GM23338 (cell line): ENCODE measurements around the gene ADGRB3. TPM values are rescaled to one million over a fixed set of nuclear protein-coding genes. Genes with fewer than 3 reads are reported as not detected.

ENCODE experiments used
- ATAC-seq: fragments of 200-7000 bp; cut with Tn5 transposase; 3 replicates; pipeline ENCODE4 v1.9.1; 2020
- DNase-seq: peaks from one replicate; pipeline ENCODE4 v3.0.0-alpha.2; 2015; ENCODE audit warnings: low spot score
- H2AFZ ChIP-seq: fragments of 200-600 bp; sonication (generic); 2 replicates; pipeline ENCODE4 v1.8.0; 2016; ENCODE audit warnings: antibody characterized with exemption, mild to moderate bottlenecking, moderate library complexity
- H3F3A ChIP-seq: fragments of 200-600 bp; sonication (generic); replicated peaks from 2 replicates; pipeline ENCODE4 v1.8.0; 2017; ENCODE audit warnings: antibody characterized with exemption, mixed run types, low read depth
- H3K27ac ChIP-seq: fragments of 200-600 bp; sonication (generic); 2 replicates; pipeline ENCODE4 v1.6.1; 2016; ENCODE audit warnings: low read depth
- H3K27me3 ChIP-seq: fragments of 200-600 bp; sonication (generic); 2 replicates; pipeline ENCODE4 v1.8.0; 2016; ENCODE audit warnings: mild to moderate bottlenecking, mixed run types, moderate library complexity; ENCODE audit not compliant: insufficient read depth
- H3K36me3 ChIP-seq: fragments of 200-600 bp; sonication (generic); 2 replicates; pipeline ENCODE4 v1.8.0; 2016; ENCODE audit warnings: mild to moderate bottlenecking; ENCODE audit not compliant: insufficient read depth
- H3K4me1 ChIP-seq: fragments of 200-600 bp; sonication (generic); 2 replicates; pipeline ENCODE4 v1.8.0; 2016; ENCODE audit warnings: mild to moderate bottlenecking, moderate library complexity; ENCODE audit not compliant: insufficient read depth
- H3K4me2 ChIP-seq: fragments of 200-600 bp; sonication (generic); 2 replicates; pipeline ENCODE4 v1.7.1; 2017; ENCODE audit warnings: mixed run types
- H3K4me3 ChIP-seq: fragments of 200-600 bp; sonication (generic); 2 replicates; pipeline ENCODE4 v1.6.1; 2016; ENCODE audit warnings: mixed run types
- H3K79me2 ChIP-seq: fragments of 200-600 bp; sonication (generic); replicated peaks from 2 replicates; pipeline ENCODE4 v1.8.0; 2017; ENCODE audit warnings: mild to moderate bottlenecking; ENCODE audit not compliant: insufficient read depth
- H3K9me2 ChIP-seq: fragments of 200-600 bp; sonication (generic); 2 replicates; pipeline ENCODE4 v1.8.0; 2017; ENCODE audit not compliant: insufficient read depth
- H4K20me1 ChIP-seq: fragments of 200-600 bp; sonication (generic); replicated peaks from 2 replicates; pipeline ENCODE4 v1.8.0; 2017; ENCODE audit warnings: mild to moderate bottlenecking; ENCODE audit not compliant: insufficient read depth
- H3K27ac Mint-ChIP-seq: 2 replicates; pipeline ENCODE4 v1.8.0; 2020; ENCODE audit warnings: inconsistent platforms, mild to moderate bottlenecking, moderate library complexity, mixed read lengths
- H3K27me3 Mint-ChIP-seq: 3 replicates; pipeline ENCODE4 v1.8.0; 2022; ENCODE audit warnings: low read depth, mild to moderate bottlenecking, moderate library complexity, mixed read lengths, inconsistent platforms; ENCODE audit not compliant: insufficient read depth, poor library complexity
- H3K36me3 Mint-ChIP-seq: 3 replicates; pipeline ENCODE4 v1.8.0; 2021; ENCODE audit warnings: low read depth, mild to moderate bottlenecking, inconsistent platforms, moderate library complexity, mixed read lengths
- H3K4me1 Mint-ChIP-seq: 3 replicates; pipeline ENCODE4 v1.8.0; 2020; ENCODE audit warnings: mild to moderate bottlenecking, inconsistent platforms, mixed read lengths
- H3K4me3 Mint-ChIP-seq: 3 replicates; pipeline ENCODE4 v1.8.0; 2021; ENCODE audit warnings: moderate library complexity, mild to moderate bottlenecking, inconsistent platforms, mixed read lengths
- H3K9me3 Mint-ChIP-seq: 3 replicates; pipeline ENCODE4 v1.8.0; 2020; ENCODE audit warnings: moderate library complexity, mild to moderate bottlenecking, inconsistent platforms, mixed read lengths
- CREB1 ChIP-seq: fragments of 250-450 bp; sonication (Bioruptor Pico); IDR thresholded peaks from 2 replicates; pipeline ENCODE4 v1.5.0; 2020; ENCODE audit warnings: low read depth, mild to moderate bottlenecking, moderate library complexity
- CTCF ChIP-seq, 2 experiments: fragments of 200-600 bp in 1 of 2; sonication (generic) in 1 of 2; conservative IDR thresholded peaks; 2 replicates each; pipeline versions ENCODE4 v1.5.1 to v1.6.1; 2016 to 2017; ENCODE audit warnings: antibody characterized with exemption in 2 of 2, low read depth in 2 of 2, mild to moderate bottlenecking in 2 of 2, moderate library complexity in 1 of 2
- ETS1 ChIP-seq: IDR thresholded peaks from 2 replicates; pipeline ENCODE4 v1.6.1; 2016; ENCODE audit warnings: antibody characterized with exemption
- EZH2 ChIP-seq: fragments of 200-600 bp; sonication (generic); IDR thresholded peaks from one replicate; pipeline ENCODE4 v1.8.0; 2017; ENCODE audit warnings: antibody characterized with exemption, mild to moderate bottlenecking, low read depth; ENCODE audit not compliant: unreplicated experiment
- EZH2phosphoT487 ChIP-seq: fragments of 200-600 bp; sonication (generic); IDR thresholded peaks from one replicate; pipeline ENCODE4 v1.8.1; 2018; ENCODE audit warnings: antibody characterized with exemption; ENCODE audit not compliant: unreplicated experiment
- JUNB ChIP-seq: IDR thresholded peaks from one replicate; pipeline ENCODE4 v1.6.1; 2016; ENCODE audit warnings: antibody characterized with exemption; ENCODE audit not compliant: unreplicated experiment
- NANOG ChIP-seq: IDR thresholded peaks from 2 replicates; pipeline ENCODE4 v1.6.1; 2016; ENCODE audit warnings: antibody characterized with exemption, borderline replicate concordance
- POLR2AphosphoS5 ChIP-seq: IDR thresholded peaks from 2 replicates; pipeline ENCODE4 v1.6.1; 2016; ENCODE audit warnings: antibody characterized with exemption, low read depth
- STAT1 ChIP-seq: IDR thresholded peaks from one replicate; pipeline ENCODE4 v1.6.1; 2016; ENCODE audit warnings: antibody characterized with exemption; ENCODE audit not compliant: unreplicated experiment
- ZNF114 ChIP-seq: fragments of 250-450 bp; sonication (Bioruptor Pico); IDR thresholded peaks from 2 replicates; pipeline ENCODE4 v1.5.0; 2020; ENCODE audit warnings: mild to moderate bottlenecking, moderate library complexity
- ZNF331 ChIP-seq: fragments of 250-450 bp; sonication (Bioruptor Pico); IDR thresholded peaks from 2 replicates; pipeline ENCODE4 v1.5.0; 2020; ENCODE audit warnings: low read depth, mild to moderate bottlenecking, moderate library complexity
- ZNF462 ChIP-seq: fragments of 250-450 bp; sonication (Bioruptor Pico); IDR thresholded peaks from 2 replicates; pipeline ENCODE4 v1.5.0; 2020; ENCODE audit warnings: mild to moderate bottlenecking, moderate library complexity
- polyA plus RNA-seq: library from polyadenylated mRNA; unstranded; fragments of >200 nt; fragmentation: Nextera tagmentation; extraction: Ambion mirVana; gene quantifications from 2 replicates; pipeline ENCODE4 v1.2.1, GENCODE V29; 2016
- total RNA-seq: library from RNA; depleted of rRNA; stranded (reverse); fragments of >200 nt; shearing (Covaris generic); gene quantifications from 2 replicates; pipeline ENCODE4 v1.2.3, GENCODE V29; 2014
- TF ChIP-seq, protein P1 (sequence below): IDR thresholded peaks from one replicate; pipeline ENCODE4 v1.6.1; 2018; ENCODE audit warnings: antibody characterized with exemption; ENCODE audit not compliant: unreplicated experiment

The ADGRB3 gene
- total and polyA plus RNA-seq, 2 experiments from 2014 or later = 0.92 to 4.0 TPM

DNA sequence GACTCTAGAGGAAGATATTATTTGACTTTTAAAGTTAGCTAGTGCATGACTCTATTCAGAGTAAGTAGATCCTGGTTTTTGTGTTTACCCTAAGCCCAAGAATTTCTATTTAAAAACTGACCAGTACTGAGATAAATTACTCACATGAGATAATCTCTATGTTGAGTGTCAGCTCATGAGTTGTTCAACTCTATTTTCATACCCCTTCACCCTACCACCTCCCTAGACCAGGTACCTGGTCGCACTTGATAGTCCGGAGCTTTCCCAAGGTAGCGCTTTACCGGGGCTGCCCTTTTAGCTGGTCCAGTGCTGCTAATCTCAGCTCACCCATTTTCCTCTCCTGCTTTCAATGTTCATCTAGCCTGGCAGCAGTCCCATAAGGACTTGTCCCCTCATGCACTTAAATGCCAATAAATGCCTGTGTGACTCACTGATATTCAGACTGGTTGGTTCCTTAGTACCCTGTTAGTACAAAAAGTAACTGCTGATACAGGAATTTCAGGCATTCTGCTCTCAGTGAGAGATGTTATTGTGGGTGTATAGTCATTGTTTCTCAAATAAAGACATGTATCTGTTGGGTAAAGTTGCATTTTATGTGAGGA, 503.9 kb downstream of the ADGRB3 start:
- TF ChIP-seq ETS1 = no peak
- TF ChIP-seq CREB1 (CRISPR knock-in tag) = no peak
- no peak for TF ChIP-seq STAT1
- TF ChIP-seq, protein P1, sequence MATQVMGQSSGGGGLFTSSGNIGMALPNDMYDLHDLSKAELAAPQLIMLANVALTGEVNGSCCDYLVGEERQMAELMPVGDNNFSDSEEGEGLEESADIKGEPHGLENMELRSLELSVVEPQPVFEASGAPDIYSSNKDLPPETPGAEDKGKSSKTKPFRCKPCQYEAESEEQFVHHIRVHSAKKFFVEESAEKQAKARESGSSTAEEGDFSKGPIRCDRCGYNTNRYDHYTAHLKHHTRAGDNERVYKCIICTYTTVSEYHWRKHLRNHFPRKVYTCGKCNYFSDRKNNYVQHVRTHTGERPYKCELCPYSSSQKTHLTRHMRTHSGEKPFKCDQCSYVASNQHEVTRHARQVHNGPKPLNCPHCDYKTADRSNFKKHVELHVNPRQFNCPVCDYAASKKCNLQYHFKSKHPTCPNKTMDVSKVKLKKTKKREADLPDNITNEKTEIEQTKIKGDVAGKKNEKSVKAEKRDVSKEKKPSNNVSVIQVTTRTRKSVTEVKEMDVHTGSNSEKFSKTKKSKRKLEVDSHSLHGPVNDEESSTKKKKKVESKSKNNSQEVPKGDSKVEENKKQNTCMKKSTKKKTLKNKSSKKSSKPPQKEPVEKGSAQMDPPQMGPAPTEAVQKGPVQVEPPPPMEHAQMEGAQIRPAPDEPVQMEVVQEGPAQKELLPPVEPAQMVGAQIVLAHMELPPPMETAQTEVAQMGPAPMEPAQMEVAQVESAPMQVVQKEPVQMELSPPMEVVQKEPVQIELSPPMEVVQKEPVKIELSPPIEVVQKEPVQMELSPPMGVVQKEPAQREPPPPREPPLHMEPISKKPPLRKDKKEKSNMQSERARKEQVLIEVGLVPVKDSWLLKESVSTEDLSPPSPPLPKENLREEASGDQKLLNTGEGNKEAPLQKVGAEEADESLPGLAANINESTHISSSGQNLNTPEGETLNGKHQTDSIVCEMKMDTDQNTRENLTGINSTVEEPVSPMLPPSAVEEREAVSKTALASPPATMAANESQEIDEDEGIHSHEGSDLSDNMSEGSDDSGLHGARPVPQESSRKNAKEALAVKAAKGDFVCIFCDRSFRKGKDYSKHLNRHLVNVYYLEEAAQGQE = no peak
- no peak for TF ChIP-seq ZNF331
- TF ChIP-seq NANOG = no peak
- TF ChIP-seq EZH2 = no peak
- no peak for TF ChIP-seq POLR2AphosphoS5
- no peak for TF ChIP-seq ZNF114 (CRISPR knock-in tag)
- TF ChIP-seq EZH2phosphoT487 = no peak
- TF ChIP-seq CTCF (conservative IDR thresholded peaks at IDR 0.05; ENCODE audit: low read depth in 2 of 2) = no peak
- TF ChIP-seq JUNB = no peak
- no peak for TF ChIP-seq ZNF462 (CRISPR knock-in tag)
- H3K27ac ChIP-seq = no peak overlapping the region
- H3K79me2 ChIP-seq = no peaks in the 10 kb centered on the region

More for the DNA sequence above, 503.9 kb downstream of the ADGRB3 start:
- no peaks in the 10 kb centered on the region for H3K27me3 ChIP-seq
- H2AFZ ChIP-seq = no peak overlapping the region
- H3K4me3 Mint-ChIP-seq = no peak overlapping the region
- no peaks in the 10 kb centered on the region for H3K9me3 Mint-ChIP-seq
- H3K4me1 ChIP-seq = no peaks in the 10 kb centered on the region; the same call in 1 of the 2 replicates
- no peaks in the 10 kb centered on the region for H4K20me1 ChIP-seq
- H3K27ac Mint-ChIP-seq = peak overlapping the region; percentile 29; the same call in 1 of the 2 replicates
- no peak overlapping the region for H3K4me3 ChIP-seq
- no peaks in the 10 kb centered on the region for H3F3A ChIP-seq
- no peaks in the 10 kb centered on the region for H3K36me3 ChIP-seq
- H3K27me3 Mint-ChIP-seq = no peaks in the 10 kb centered on the region
- no peaks in the 10 kb centered on the region for H3K9me2 ChIP-seq
- peaks cover 4% of the 10 kb centered on the region; the same call in 1 of the 3 replicates for H3K4me1 Mint-ChIP-seq
- no peaks in the 10 kb centered on the region for H3K36me3 Mint-ChIP-seq
- no peak overlapping the region for H3K4me2 ChIP-seq
- ATAC-seq = peak; percentile 28; the same call in 2 of the 3 replicates
- DNase-seq = peak; percentile 20
